ENCODE data around the gene SH3PXD2A.
"Not testable (repeated sequence)": the region's sequence is repeated elsewhere in the genome, so short reads cannot be mapped to it uniquely, and the experiment has no call there.

SH3PXD2A gene

GRCh38 chr10:103793920-103794883, 61.2 kb downstream of the SH3PXD2A start:
- no peak overlapping the region for H3K4me3 ChIP-seq (ENCODE audit: low read depth, low read length)

DNA sequence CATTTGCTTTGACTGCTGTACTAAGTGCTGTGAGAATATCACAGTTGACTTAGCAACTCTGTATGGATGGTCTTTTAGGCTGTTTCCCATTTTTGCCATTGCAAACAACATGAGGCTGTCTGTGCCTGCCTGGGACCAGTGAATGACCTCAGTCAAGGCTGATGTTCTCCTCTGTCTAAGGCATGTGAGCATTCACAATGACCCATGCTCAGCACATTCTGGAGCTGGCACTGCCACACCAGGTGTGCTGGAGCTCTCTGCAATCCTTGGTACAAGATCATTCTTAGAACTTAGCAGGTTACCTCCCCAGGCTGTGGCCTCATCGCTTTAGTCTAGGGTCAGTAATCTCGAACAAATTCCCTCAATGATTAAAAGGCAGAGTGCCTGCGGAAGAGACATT, 61.9 kb downstream of the SH3PXD2A start:
- no peak overlapping the region for H3K4me3 ChIP-seq (ENCODE audit: low read depth, low read length)

- no peak overlapping the region for H3K4me3 ChIP-seq (ENCODE audit: low read depth, low read length)
These were observed 62.8 kb downstream of the SH3PXD2A start for GRCh38 chr10:103792547-103792946.

DNA sequence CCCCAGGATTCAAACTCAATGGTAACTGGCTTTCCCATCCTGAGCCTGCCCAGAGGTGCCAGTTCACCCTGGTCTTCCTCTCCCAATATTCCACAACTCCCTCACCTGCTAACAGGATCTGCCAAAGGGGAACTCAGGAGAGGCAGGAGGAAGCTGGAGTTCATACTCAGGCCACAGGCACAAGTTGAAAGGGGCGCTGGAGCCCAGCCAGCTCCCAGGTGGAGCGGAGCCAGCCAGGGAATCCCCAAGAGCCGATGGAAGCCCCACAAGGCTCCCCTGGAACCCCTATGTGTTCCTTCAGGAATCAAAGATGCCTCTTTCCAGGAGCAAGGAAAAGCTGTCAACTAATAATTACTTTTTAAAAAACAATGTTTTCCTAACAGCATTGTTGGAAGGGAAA, 63.5 kb downstream of the SH3PXD2A start:
- no peak overlapping the region for H3K4me3 ChIP-seq (ENCODE audit: low read depth, low read length)

- no peak overlapping the region for H3K4me3 ChIP-seq (ENCODE audit: low read depth, low read length)
These were observed 64.1 kb downstream of the SH3PXD2A start for GRCh38 chr10:103791291-103791690.

GRCh38 chr10:103790580-103790979, 64.8 kb downstream of the SH3PXD2A start:
- no peak overlapping the region for H3K4me3 ChIP-seq (ENCODE audit: low read depth, low read length)

DNA sequence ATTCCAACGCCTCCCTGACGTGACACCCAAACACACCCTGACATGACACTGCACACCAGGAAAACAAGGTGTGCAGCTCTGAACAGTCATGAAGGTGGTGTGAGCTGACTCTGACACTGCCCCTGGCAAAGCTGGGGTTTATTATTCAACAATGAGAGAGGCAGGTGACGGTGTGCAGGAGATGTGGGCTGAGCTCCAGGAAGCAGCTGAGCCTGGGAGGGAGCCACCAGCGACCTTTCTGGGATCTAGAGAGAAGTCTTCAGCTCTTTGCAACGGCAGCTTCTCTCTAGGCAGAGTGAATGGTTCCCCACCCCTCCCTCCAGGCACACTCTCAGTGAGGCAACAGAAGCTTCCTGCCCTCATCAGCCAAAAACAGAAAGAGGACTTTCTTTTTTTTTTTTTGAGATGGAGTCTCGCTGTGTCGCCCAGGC, 65.6 kb downstream of the SH3PXD2A start:
- no peak overlapping the region for H3K4me3 ChIP-seq (ENCODE audit: low read depth, low read length)

GRCh38 chr10:103789161-103789560, 66.2 kb downstream of the SH3PXD2A start:
- H3K4me3 ChIP-seq (ENCODE audit: low read depth, low read length) = no peak overlapping the region

DNA sequence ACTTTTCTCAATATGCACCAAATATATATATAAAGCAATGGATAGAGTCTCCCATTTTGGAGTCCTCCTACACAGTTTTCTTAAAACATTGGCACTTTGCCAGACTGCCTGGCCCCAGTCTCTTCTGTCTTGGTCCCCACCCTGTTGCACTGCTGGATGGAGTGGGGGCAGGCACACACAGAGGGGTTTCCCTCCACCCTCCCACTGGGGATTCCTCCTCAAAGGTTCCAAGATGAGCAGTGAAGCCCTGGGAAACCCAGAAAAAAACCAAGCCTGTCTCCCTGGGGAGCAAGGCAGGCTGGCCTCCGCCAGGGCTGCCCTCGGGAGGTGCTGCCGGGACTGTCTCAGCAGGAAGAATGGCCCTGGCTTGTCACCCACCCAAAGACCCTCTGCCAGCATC, 68.0 kb downstream of the SH3PXD2A start:
- no peak overlapping the region for H3K4me3 ChIP-seq (ENCODE audit: low read depth, low read length)

- H3K4me3 ChIP-seq (ENCODE audit: low read depth, low read length) = no peak overlapping the region
These were observed 69.4 kb downstream of the SH3PXD2A start for GRCh38 chr10:103786020-103786419.

DNA sequence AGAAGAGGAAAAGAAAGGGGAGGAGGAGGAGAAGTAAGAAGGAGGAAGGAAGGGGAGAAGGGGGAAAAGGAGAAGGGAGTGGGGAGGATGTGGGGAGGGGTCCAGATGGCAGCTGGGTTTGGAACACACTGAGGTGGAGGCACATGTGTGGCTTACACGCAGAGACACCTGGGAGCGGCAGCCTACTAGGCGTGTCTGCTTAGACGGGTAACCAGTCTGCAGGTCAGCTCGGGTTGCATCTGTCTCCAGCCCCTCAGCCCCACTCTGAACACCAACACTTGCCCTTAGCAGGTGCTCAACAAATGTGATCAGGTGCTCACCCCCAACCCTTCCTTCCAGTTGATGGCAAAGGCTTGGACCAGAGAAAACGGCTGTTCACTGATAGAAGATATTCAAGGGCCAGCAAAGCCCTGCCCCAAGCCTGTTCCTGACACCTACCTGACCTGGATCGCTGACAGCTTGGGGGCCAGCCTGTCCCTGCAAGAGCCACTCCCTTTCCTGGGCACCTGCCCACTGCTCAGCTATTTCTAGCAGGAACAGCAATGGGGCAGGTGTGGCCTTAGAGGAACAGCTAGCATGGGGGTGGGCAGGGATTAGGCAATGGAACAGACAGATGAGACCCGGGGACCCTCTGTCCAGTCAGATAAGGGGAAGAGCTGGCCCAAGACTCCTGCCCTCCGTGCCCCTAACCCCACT, 70.5 kb downstream of the SH3PXD2A start:
- no peak overlapping the region for H3K4me3 ChIP-seq (ENCODE audit: low read depth, low read length)

GRCh38 chr10:103784089-103784488, 71.3 kb downstream of the SH3PXD2A start:
- no peak overlapping the region for H3K4me3 ChIP-seq (ENCODE audit: low read depth, low read length)

DNA sequence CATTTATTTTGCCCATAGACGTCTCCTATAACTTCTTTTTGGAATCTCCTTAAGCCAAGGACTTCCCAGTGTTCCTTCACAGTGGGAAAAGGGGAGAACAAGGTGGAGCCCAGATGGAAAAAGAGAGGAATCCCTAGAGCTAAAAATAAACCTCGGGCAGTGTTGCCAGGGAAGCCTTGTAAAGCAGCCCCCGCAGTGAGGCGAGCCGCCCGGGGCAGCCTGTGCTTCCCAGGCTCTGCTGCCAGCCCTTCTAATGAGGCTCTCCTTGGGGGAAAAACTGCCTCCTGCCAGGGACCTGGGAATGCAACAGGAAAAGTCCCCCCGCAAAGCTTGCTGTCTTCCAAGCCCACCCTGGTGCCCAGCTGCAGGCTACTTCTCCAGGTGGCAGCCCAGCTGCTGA, 71.7 kb downstream of the SH3PXD2A start:
- H3K4me3 ChIP-seq (ENCODE audit: low read depth, low read length) = no peak overlapping the region

- H3K4me3 ChIP-seq (ENCODE audit: low read depth, low read length) = no peak overlapping the region
These were observed 73.9 kb downstream of the SH3PXD2A start for GRCh38 chr10:103781329-103782061.

- H3K4me3 ChIP-seq (ENCODE audit: low read depth, low read length) = no peak overlapping the region
These were observed 74.9 kb downstream of the SH3PXD2A start for GRCh38 chr10:103780242-103781149.

DNA sequence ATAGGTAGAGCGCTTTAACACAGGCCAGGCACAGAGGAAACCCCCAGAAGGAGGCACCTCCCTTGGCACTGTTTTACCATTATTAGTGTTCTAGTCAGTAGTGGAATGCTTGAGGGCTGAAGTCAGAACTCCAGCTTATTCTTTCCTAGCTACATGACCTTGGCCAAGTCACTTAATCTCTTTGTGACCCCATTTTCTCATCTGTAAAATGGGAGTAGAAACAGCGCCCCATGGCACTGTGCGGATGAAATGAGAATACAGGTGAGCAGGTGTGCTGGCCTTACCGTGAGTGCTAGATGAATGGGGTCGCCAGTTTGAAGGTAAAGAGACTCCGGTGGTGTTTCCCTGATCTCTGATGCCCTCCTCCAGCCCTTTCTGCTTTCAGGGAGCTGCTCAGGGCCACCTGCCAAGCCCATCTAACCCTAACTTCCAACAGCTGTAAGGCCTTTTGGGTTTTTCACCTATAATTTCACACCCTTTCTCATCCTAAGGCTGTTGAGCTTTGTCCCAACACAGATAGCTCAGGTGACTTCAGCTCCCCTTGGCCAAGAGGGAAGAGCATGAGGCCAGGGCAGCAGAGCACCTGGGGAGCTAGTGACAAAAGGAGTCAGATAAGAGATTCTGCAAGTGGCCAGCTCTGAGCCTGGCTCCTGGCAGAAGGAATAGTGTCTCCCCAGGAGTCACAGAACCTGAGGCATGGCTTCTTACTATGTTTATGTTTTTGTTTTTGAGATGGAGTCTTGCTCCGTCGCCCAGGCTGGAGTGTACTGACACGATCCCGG, 76.8 kb downstream of the SH3PXD2A start:
- H3K4me3 ChIP-seq (ENCODE audit: low read depth, low read length) = no peak overlapping the region

GRCh38 chr10:103776878-103777591, 78.3 kb downstream of the SH3PXD2A start:
- no peak overlapping the region for H3K4me3 ChIP-seq (ENCODE audit: low read depth, low read length)

DNA sequence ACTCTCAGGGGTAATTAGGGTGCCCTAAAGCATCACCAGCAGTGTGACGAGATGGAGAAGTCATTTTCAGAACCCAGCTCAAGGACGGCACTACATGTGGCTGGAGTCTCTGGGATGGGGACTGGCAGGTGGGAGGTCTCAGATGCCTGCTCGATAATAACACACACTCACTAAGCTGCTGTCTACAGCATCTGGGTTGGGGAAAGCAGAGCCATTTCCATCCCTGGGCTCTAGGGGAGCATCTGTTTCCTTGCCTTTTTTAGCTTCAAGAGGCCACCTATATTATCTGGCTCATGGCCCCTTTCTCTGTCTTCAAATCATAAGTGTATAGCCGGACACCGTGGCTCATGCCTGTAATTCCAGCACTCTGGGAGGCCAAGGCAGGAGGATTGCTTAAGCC, 79.6 kb downstream of the SH3PXD2A start:
- no peak overlapping the region for H3K4me3 ChIP-seq (ENCODE audit: low read depth, low read length)

DNA sequence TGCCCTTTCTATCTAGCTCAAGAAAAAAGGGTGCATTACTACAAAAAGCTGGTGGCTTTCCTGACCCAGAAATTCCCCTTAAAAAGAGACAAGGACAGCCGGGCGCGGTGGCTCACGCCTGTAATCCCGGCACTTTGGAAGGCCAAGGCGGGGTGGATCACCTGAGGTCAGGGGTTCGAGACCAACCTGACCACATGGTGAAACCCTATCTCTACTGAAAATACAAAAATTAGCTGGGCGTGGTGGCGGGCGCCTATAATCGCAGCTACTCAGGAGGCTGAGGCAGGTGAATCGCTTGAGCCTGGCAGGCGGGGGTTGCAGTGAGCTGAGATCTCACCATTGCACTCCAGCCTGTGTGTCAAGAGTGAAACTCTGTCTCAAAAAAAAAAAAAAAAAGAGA, 82.5 kb downstream of the SH3PXD2A start:
- not testable (repeated sequence) for H3K4me3 ChIP-seq (ENCODE audit: low read depth, low read length)

Data from iPS-11a (cell line).